ENCODE data around the gene UTP20.

UTP20 gene

GRCh38 chr12:101280006-101280505, at the start of gene UTP20:
Gene UTP20 (plus strand): TSS chr12:101280105. CDS start chr12:101280283, 178 bp downstream.
- peak; percentile 95 for DNase-seq (ENCODE audit: low read depth)

GRCh38 chr12:101230547-101230946, 49.4 kb upstream of the UTP20 start:
- no peak for DNase-seq (ENCODE audit: low read depth)

- no peak for DNase-seq (ENCODE audit: low read depth)
Measured at GRCh38 chr12:101231636-101232035, 48.3 kb upstream of the UTP20 start.

GRCh38 chr12:101235686-101236085, 44.2 kb upstream of the UTP20 start:
- DNase-seq (ENCODE audit: low read depth), result no peak

GRCh38 chr12:101238306-101238705, 41.6 kb upstream of the UTP20 start:
- DNase-seq (ENCODE audit: low read depth), result no peak

- no peak for DNase-seq (ENCODE audit: low read depth)
Measured at GRCh38 chr12:101238800-101239329, 41.0 kb upstream of the UTP20 start.

- DNase-seq (ENCODE audit: low read depth), result no peak
Measured at GRCh38 chr12:101243074-101243473, 36.8 kb upstream of the UTP20 start.

- DNase-seq (ENCODE audit: low read depth), result no peak
Measured at GRCh38 chr12:101243616-101244015, 36.3 kb upstream of the UTP20 start.

GRCh38 chr12:101256266-101256665, 23.6 kb upstream of the UTP20 start:
- DNase-seq (ENCODE audit: low read depth), result no peak

- no peak for DNase-seq (ENCODE audit: low read depth)
Measured at GRCh38 chr12:101257357-101257756, 22.5 kb upstream of the UTP20 start.

GRCh38 chr12:101267111-101267510, 12.8 kb upstream of the UTP20 start:
- no peak for DNase-seq (ENCODE audit: low read depth)

- DNase-seq (ENCODE audit: low read depth), result no peak
Measured at GRCh38 chr12:101276433-101276832, 3.5 kb upstream of the UTP20 start.

- DNase-seq (ENCODE audit: low read depth), result no peak
Measured at GRCh38 chr12:101277443-101277842, 2.5 kb upstream of the UTP20 start.

- no peak for DNase-seq (ENCODE audit: low read depth)
Measured at GRCh38 chr12:101287357-101287756, 7.5 kb downstream of the UTP20 start.

GRCh38 chr12:101297661-101298060, 17.8 kb downstream of the UTP20 start:
- DNase-seq (ENCODE audit: low read depth), result no peak

GRCh38 chr12:101298426-101298825, 18.5 kb downstream of the UTP20 start:
- no peak for DNase-seq (ENCODE audit: low read depth)

GRCh38 chr12:101299346-101299745, 19.4 kb downstream of the UTP20 start:
- no peak for DNase-seq (ENCODE audit: low read depth)

GRCh38 chr12:101299931-101300330, 20.0 kb downstream of the UTP20 start:
- DNase-seq (ENCODE audit: low read depth), result no peak

GRCh38 chr12:101302741-101303140, 22.8 kb downstream of the UTP20 start:
- DNase-seq (ENCODE audit: low read depth), result no peak

- DNase-seq (ENCODE audit: low read depth), result no peak
Measured at GRCh38 chr12:101305226-101305779, 25.4 kb downstream of the UTP20 start.

GRCh38 chr12:101305794-101306193, 25.9 kb downstream of the UTP20 start:
- no peak for DNase-seq (ENCODE audit: low read depth)

GRCh38 chr12:101322480-101322879, 42.6 kb downstream of the UTP20 start:
- no peak for DNase-seq (ENCODE audit: low read depth)

GRCh38 chr12:101323255-101323654, 43.4 kb downstream of the UTP20 start:
- DNase-seq (ENCODE audit: low read depth), result no peak

- DNase-seq (ENCODE audit: low read depth), result no peak
Measured at GRCh38 chr12:101325590-101325989, 45.7 kb downstream of the UTP20 start.

All from activated T-cell treated with anti-CD3 and anti-CD28 coated beads for 1 hour (primary cell).